ENCODE results near the gene GLRX3.
"Not testable (repeated sequence)": the region's sequence is repeated elsewhere in the genome, so short reads cannot be mapped to it uniquely, and the experiment has no call there.

Gene GLRX3

DNA sequence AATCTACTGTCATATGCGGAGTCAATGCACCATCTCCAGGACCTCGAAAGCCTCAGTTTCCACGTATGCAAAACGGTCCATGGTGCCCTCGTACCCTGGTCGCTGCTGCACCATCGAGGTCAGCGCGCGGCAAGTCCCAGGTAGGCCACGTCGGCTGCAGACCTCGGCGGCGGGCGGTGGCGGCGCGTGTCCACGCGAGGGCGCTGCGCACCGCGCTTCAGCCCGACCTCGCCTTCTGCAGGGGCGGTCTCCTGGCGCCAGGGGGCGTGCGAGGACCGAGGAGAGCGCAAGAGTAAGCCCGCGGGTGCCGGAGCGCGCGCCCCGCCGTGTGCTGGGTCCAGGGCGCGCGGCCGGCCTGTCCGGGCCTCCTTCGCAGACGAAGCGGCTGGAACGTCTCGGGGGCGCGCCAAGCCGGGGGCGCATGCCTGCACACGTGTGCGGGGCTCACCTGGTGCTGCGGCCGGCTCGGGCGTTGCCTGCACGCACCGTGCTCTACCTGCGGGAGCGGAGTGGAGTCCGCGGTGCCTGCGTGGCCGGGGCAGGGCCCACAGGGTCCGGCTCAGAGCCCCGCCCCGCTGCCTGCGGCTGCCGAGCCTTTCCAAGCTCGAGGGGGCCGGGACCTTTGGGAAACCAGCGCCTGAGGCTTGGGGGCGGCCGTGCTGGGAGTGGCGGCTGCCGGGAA, 54.0 kb downstream of the GLRX3 start:
- DNase-seq: peak; percentile 64

DNA sequence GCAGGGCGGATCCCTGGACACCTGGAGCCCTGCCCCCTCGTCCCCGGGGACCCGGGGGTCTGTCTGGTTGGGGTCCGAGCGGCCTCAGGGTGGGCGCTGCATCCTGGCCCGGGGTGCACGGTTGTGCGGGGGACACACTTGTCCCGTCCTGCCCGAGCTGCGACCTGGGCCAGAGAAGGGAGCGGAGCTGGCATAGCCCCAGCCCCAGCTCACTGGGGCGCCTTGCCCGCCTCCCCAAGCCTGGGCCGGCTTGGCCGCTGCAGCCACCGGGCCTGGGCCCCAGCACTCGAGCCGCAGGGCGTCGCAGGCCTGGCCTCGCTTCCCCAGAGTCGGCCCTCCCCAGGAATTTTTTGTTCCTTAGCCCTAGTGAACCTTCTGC, 54.5 kb downstream of the GLRX3 start:
- DNase-seq: no peak

DNA sequence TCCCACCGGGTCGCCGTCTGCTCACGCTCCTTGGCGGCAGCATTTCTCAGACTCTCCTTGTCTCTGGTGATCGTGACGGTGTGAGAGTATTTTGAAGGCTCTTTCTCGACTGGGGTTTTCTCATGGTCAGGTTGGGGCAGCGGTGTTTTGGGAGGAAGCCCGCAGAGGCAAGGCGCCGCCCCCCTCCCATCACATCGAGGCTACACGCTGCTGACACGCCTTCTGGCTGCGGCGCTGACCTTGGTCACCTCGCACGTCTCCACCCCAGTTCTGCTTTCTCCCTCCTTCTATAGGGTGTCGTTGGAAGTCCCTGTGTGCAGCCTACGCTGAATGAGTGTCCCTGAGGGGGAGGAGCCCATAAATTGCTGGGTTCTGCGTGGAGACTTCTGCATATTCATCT, 55.2 kb downstream of the GLRX3 start:
- DNase-seq: no peak

DNA sequence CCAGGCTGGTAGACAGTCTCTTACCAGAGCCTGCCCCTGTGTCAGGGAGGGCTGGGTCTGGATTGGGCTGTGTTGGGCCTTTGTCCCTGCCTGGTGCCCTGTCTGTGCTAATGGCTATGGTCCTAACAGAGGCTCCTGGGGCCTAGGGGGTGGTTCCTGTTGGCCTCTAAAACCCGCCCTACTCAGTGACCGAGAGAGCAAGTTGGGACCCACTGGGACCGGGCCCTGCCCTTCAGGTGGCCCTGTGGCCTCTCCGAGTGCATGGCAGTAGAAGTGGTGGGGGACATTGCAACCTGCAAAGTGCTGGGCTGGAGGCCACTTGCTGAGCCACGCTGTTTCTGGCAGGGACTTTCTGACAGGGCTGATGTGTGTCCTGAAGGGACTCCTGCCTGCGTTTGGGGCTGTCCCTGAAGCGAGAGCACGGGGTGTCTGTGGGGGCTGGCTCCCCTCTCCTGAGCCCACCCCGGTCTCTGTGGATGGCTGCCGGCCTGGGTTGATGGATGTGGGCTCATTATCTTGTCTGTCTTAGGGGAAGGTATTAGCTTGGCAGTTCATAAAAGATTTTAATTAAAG, 56.2 kb downstream of the GLRX3 start:
- DNase-seq: no peak

DNA sequence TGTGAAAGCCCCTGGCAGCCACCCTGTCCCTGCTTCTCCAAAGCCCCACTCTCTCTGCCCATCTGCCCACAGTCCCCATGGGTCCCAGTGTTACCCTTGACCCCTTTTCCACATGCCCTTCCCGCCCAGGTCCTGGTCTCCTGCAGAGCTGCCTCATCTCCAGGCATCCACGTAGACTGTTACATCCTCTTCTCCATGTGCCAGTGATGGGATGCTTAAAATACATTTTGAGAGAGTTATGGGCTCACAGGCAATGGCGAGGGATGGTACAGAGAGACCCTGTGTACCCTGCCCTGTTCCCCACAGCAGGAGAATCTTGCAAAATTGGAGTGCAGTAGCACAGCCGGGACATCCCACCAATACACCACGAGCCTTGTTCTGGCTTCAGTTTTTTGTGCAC, 56.8 kb downstream of the GLRX3 start:
- DNase-seq: no peak

DNA sequence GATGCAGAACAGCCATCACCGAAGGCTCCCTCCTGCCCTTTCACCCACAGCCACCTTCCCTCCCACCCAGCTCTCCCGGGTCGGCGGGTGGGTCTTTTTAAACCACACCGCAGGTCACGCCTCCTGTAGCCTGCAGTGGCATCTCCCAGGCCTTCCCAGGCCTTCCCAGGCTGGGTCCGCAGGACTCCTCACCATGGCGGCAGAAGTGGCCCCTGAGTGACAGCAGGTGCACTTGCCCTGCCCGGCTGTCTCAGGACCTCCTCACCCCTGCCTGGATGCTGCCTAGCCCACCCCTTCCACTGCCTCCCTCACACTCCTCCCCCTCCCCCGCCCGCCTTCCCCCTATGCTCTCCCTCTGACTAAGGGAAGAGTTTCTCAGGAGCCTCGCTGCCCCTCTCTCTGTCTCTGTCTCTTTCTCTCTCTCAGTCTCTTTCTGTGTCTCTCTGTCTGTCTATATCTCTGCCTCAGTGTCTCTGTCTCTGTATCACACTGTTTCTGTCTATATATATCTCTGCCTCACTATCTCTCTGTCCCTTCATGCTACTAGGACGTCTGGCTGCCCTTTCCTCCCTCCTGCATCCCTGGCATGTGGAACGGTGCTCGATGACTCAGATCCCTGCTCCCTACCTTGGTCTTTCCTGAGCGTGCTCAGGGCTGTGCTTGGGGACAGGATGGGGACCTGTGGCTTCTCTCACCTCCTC, 57.5 kb downstream of the GLRX3 start:
- DNase-seq: no peak

DNA sequence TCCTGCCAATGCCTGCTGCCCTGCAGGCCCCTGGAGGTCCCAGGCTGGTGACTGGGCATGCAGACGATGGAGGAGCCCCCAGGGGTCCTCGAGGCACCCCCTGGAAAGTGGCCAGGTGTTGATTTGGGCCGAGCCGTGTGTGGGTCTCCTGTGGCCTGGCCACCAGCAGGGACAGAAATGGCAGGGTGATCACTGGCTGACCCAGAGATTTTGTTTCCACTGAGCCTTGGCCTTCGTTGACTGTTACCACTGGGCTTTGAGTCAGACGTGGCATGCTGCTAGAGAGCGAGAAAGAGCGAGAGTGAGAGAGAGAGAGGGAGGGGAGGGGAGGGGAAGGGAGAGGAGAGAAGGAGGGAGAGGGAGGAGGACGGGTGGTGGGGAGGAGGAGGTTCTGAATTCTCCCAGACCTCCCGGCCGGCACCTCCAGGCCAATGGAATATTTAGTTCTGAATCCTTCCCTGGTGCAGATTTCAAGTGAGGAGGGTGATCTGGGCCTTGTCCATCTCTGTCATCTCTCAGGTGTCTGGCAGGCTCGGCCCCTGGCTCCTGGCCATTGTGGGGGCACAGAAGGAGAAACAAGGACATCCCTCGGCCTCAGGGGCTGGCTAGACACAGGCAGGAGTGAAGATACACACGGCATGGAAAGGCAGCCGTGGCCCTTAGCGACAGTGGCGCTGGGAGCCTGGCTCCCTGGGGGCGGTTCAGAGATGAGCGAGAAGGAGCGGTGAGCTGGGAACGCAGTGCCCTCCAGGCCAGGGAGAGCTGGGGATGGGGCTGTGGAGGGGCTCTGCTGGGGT, 58.2 kb downstream of the GLRX3 start:
- DNase-seq: no peak

DNA sequence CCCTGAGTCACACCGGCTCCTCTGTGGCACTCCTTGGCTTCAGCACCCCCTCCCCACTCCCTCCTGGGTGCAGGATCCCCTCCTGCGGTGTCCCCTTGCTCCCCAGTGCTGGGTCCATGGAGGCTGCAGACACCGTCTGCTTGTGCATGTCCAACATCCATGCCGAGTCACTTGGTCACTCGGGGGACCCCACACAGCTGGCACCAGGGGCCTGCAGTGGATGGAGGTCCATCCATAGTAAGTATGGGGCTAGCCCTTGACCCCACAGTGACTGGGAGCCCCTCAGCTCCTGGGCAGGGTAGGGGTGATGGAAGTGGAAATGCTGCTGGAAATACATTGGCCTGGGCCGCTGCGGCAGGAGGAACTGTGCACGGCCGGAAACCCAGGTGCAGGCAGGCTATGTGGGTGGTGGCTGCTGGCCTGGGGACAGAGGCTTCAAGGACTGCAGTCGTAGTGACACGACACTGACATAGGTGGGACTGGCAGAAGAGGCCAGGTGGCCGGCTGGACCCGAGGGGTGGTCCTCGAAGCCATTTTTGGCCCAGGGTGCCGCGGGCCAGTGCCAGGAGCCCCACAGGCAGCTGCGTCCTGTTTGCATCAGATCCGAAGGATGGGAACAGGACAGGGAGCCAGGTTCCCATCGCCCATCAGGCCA, 58.9 kb downstream of the GLRX3 start:
- no peak for DNase-seq

DNA sequence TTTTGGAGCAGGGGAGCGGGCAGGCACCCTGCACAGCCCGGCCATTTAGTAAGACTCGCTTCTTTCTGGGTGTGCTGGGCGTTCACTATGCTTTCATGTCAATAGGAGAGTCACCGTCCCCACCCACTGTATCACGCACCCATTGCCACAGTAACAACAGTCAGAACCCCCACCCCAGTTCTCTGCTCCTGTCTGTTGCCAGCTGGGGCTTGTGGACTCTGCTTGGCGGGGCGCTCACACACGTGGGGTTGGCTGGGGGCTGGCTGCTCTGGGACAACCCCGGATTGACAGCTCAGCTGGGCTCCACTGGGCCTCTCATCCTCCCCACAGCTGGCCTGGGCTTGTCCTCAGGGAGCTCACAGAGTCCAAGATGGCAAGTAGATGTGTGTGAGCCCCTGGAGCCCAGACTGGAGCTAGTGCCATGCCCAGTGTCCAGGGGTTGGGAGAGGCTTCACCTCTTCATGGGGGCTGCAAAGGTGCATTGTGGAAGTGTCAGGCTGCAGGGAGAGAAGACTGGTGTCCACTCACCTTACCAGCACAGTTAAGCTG, 59.6 kb downstream of the GLRX3 start:
- no peak for DNase-seq

DNA sequence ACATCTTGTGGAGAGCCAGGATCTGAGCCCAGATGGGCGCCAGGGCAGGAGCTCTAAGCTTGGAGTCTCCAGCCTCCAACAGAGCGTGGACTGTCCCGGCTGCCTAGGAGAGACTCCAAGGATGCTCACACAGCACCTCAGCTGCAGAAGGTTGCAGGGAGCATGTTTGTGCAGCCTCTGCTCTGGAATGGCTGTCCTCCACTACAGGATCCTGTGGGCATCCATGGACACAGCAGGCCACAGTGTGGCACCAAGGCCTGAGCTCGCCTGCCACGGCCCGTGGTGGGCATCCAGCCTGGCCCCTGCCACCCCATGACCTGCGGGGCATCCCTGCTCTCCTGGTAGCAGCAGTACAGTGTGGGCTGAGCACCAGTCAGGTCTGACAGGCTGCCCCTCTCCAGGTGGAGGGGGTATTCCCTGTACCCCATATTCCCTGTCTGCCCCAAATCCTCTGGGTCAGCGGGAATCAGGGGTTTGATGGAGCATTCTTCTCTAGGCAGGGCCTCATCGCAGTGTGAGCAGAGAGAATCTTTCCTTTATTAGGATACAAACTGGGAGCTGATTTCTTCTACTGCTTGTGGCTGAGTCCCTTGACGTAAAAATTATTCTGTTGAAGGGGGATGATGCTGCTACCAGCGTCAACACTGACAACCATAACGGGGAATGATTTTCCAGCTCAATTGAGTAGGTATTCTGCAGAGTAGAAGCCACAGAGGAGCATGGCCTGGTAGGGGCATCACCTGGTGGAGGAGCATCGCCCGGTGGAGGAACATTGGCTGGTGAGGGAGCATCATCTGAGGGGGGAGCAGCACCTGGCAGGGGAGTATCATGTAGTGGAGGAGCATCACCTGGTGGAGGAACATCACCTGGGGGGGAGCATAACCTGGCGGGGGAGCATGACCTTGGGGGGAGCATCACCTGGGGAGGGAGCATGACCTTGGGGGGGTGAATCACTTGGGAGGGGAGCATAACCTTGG, 60.6 kb downstream of the GLRX3 start:
- no peak for DNase-seq

DNA sequence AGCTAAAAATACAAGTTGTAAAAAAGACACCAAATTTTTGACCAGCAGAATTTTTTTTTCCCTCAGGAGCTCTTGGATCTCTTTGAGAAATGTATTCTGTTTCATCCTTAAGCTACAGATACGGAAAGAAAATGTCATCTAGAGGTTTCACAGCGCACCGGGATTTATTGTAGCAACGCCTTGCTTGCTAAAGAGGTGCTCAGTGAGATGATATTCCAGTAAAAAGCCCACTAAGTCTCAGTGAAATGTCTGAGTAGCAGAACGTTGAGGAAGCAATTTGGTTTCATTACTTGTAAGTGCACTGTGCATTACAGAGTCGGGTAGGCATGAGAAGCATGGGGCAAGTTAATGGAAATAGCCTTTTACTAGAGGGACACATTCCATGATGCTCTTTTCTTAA, 62.5 kb downstream of the GLRX3 start:
- no peak for DNase-seq

DNA sequence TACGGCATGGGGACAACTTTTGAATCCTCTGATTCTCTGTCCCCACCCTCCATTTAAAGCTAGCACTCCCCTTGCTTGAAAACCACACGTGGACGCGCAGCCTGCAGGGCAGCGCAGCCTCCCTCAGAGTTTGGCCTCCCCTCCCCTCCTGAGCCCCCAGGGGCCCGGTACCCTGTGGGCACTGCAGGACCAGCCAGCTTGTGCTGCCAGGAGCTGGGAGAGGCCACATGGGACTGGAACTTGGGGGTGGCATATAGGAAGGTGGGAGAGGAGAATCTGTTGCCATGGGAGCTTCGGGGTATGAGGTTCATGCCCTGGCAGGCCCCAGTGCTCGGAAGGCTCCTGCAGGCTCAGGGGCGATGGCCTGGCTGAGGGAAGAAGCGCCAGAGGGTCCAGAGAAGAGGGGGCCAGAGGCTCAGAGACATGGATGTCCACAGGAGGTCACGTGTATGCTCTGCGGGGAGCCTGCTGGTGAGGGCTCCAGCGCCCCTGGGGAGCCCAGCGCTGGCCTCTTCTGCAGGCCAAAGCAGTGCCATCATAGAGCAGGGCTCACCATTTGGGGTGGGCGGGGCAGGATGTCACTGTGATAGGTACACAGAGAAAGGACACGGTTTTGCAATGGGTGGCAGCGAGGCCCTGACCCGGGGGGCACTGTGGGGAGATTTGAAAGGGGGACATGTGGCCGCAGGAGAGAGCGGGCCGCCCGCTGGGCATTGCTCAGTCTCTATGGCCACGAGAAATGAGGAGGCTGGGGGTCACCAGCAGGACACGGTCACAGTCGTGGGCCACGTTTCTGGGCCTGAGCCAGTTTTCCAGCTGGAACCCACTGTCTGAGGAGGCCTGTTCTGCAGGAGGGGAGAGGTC, 64.2 kb downstream of the GLRX3 start:
- no peak for DNase-seq

DNA sequence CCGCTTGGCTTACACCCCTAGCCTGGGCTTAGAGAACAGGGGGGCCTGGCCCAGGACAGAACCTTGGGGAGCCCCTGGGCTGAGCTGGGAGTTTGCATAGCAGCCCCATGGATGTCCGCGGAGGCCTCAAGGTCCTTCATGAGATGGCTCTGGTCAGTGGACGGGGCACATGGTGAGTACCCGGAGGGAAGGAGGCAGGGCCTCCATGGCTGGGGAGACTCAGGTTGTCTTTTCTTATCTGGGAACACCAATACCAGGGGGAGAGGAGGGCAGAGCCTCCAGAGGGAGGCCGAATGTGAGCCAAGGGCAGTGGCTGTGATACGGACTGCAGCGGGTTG, 64.8 kb downstream of the GLRX3 start:
- no peak for DNase-seq

DNA sequence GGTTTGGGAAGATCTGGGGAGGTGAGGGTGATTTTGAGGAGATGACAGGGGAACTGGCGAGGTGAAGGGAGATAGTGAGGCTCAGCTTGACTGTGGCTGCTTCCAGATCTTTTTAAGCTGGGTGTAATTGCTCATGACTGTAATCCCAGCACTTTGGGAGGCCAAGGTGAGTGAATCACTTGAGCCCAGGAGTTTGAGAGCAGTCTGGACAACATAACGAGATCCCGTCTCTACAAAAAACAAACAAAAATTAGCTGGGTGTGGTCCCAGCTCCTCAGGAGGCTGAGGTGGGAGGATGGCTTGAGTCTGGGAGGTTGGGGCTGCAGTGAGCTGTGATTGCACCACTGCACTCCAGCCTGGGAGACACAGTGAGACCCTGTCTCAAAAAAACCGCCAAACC, 66.0 kb downstream of the GLRX3 start:
- DNase-seq: not testable (repeated sequence)

DNA sequence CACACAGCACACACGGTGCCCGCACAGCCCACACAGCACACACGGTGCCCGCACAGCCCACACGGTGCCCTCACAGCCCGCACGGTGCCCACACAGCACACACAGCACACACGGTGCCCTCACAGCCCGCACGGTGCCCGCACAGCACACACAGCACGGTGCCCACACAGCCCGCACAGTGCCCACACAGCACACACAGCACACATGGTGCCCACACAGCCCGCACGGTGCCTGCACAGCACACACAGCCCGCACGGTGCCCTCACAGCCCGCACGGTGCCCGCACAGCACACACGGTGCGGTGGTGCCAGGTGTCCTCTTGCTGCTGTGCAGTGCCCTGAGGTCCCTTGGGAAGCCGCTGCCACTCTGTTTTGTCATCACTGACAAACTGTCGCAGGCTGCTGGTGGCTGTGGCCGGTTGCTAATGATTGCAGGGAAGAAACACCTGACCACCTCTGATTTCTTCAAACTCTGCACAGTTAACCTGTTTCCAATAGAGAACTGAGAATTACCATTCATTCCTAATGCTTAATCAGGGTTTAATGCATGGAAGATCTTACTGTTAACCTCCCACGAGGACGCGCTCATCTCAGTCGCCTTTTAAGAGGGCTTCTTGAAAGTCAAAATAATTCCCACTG, 66.9 kb downstream of the GLRX3 start:
- no peak for DNase-seq

DNA sequence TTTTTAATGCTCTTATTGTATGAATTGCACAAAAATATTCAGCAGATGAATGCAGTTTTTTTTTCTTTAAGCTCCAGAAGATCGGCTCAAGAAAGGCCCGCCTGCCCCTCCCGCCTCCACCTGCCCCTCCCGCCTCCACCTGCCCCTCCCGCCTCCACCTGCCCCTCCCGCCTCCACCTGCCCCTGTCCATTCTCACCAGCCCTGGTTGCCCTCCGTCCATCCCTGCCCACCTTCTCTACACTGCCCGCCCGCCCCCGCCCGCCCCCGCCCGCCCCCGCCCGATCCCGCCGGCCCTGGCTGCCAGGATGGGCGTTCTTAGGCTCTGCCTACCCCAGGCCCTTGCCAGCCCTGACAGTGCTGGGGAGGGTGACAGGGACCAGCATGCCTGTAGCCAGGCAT, 67.4 kb downstream of the GLRX3 start:
- DNase-seq: no peak

DNA sequence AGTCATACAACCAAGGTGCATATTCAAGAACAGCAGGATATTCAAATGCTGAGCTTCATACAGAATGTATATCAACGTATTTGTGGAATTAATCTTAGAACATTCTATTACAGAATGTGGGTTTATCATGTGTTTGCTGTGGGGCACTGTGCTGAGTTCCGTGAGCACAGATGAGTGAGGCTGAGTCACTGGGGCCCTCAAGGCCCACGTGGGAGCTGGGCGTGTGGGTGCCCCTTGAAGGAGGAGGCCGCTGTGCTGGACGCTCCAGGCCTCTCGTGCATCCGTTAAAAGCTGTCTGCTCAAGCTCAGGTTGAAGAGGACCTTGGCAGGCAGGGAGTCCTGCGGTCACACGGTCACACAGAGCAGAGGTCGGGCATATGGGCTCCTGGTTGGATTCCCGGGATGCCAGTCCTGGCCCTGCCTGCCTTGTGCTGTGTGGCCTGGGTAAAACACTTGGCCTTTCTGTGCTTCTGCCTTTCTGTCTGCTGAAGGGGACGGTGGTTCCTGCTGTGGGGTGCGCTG, 70.1 kb downstream of the GLRX3 start:
- no peak for DNase-seq

DNA sequence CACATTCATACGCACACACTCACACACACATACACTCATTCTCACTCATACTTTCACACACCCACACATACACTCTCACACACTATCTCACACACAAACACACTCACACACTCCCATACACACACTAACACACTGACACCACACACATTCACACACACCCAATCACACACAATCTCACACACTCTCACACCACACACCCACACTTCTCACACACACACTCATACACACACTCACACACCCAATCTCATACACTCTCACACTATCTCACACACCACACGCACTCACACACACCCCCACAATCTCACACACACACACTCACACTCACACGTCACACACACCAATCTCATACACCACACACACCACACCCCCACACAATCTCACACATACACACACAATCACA, 71.0 kb downstream of the GLRX3 start:
- no peak for DNase-seq

DNA sequence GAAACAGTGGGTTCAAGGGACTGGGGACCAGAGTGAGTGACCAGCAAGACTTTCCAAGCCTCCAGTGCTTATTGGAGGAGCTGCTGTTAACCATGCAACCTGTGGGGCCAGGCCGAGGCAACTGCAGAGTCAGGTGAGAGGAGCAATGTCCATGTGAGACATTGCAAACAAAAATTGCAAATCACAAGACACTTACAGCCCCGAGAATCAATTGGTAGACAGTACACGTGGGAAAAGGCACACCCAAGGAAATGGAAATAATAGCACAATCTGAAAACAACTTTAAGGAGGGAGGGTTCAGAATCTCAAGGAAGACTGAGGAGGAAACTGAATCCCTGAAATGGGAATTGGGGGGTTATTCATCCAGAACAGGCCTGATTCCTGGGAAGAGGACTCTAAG, 72.6 kb downstream of the GLRX3 start:
- no peak for DNase-seq

DNA sequence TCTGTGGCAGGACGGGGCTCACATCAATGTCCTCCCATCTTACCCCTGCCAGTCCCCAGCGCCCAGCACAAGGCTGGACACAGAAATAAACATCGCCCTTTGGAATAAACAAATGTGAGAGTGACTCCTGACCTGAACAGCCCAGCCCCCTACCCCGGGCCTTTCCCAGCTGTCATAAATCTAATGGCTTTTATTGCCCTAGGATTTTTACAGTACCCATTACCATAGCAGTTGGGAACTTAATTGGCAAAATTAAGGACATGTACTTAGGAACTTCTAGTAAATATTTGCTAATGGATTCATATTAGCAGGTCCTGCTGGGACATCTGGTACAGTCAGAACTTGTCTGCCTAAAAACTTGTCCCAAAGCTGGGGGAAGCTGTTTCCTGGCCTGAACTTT, 76.6 kb downstream of the GLRX3 start:
- no peak for DNase-seq
